ENCODE results near the gene TRIM41. TPM values are rescaled to one million over a fixed set of nuclear protein-coding genes. Genes with fewer than 3 reads are reported as not detected.
"Not testable (repeated sequence)": the region's sequence is repeated elsewhere in the genome, so short reads cannot be mapped to it uniquely, and the experiment has no call there.

The TRIM41 gene
- total RNA-seq, 2 donors from 2014 or later = 12.5 to 15.2 TPM

DNA sequence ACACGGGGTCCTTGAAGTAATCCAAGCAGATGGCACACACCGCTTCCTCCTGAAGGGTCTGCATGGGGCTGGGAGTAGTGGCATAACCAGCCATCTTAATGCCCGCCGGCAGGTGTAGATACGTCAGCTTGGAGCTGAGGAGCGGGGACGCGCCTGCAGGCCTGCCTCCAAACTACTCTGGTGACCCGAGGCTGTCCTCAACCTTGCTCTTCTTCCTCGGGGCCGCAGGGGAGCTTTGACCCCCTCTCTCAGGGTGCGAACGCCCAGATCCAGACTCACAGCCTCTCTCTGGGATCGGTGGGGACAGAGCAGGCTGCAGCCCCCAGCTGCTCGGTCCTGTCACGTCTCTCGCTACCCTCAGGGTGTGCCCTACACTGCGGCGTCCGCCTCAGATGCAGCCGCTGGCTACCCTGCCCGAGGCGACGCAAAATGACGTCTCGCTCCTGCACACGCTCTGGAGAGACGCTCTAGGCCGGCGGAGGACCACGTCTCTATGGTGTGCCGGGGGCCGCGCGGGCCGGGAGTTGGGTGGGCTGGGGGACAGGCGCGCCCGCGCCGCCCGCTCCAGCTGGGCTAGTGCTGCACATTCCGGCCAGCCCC is 37.7 kb downstream of the TRIM41 start, which contains the start of gene TRIM52:
Gene TRIM52 (minus strand): TSS at position 424 of the 600 bp plus-strand sequence. CDS start 330 bp downstream, at position 94.
- WGBS, 2 donors = 0% methylated on average over 7 to 42 of the region's 43 CpGs
- no peaks in the 10 kb centered on the region for H3K9me3 ChIP-seq
- no peaks in the 10 kb centered on the region for H3K36me3 ChIP-seq (replicated peaks in 1 of 2; ENCODE audit: insufficient read depth in 1 of 2, low read depth in 2 of 2)
- H3K27me3 ChIP-seq = no peaks in the 10 kb centered on the region
- intact Hi-C loops (cut with DNase I) = no loop called here
- peak within 1 kb of the TSS; percentile 96 to 97 (median 97) for H3K27ac ChIP-seq
- TF ChIP-seq POLR2A (IDR thresholded peaks at IDR 0.05) = peak; percentile 88 to 96 (median 95)
- peak in 3 of 7 experiments; percentile 16 to 19 (median 17) for TF ChIP-seq CTCF (IDR thresholded peaks at IDR 0.05)
- peaks cover 43% of the 10 kb centered on the region for H3K4me1 ChIP-seq
- peak within 1 kb of the TSS; percentile 72 to 97 for H3K4me3 ChIP-seq
- DNase-seq (peak; percentile 88 to 93 (median 92)), ATAC-seq (peak; percentile 93)

DNA sequence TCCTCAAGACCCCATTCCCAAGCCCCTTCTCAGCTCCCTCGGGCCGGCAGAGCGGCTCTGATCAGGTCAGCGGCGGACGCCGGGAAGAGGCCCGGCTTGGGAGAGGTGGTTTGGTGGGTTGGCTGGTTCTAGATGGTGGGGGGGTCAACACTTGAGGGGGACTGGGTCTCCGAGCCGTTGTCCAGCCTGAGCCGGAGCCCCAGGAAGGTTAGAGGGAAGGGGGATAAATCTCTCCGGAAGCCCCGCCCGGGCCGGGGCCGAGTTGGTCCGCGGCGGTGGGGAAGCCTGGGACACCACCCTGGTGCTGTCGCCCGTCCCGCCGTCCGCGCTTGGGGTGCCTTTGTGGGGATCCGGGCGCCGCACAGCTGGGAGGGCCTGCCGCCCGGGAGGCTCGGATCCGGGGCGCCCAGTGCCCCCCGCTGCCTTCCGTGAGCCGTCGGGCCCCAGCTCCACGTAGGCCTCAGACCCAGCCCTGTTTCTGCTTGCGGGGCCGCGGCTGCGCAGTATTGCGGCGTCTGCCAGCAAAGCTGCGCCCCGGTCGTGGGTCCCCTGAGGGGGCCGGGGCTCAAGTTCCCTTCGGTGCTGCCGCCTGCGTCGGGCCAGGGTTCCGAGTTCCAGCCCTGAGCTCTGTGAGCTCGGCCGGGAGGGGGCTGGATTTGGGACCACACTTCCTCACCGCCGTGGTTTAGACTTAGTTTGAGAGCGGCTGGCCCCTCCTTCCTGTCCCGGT is 38.4 kb downstream of the TRIM41 start:
- no peaks in the 10 kb centered on the region for H3K27me3 ChIP-seq
- TF ChIP-seq POLR2A (IDR thresholded peaks at IDR 0.05) (peak; percentile 31 to 64 (median 54)), CTCF (IDR thresholded peaks at IDR 0.05) (no peak)
- DNase-seq = peak; percentile 66 to 76 (median 71)
- no peaks in the 10 kb centered on the region for H3K9me3 ChIP-seq
- ATAC-seq = peak; percentile 72
- H3K36me3 ChIP-seq (replicated peaks in 1 of 2; ENCODE audit: insufficient read depth in 1 of 2, low read depth in 2 of 2) = no peaks in the 10 kb centered on the region
- intact Hi-C loops (cut with DNase I) = no loop called here
- peak overlapping the region; percentile 72 to 97 for H3K4me3 ChIP-seq
- 0% methylated on average over 7 to 40 of the region's 59 CpGs for WGBS, 2 donors
- H3K27ac ChIP-seq = peak overlapping the region; percentile 96 to 97 (median 97)
- peaks cover 36% of the 10 kb centered on the region for H3K4me1 ChIP-seq

GRCh38 chr5:181263633-181264032 is 40.6 kb downstream of the TRIM41 start:
- intact Hi-C loops (cut with DNase I) = no loop called here
- TF ChIP-seq CTCF (IDR thresholded peaks at IDR 0.05) = no peak
- TF ChIP-seq POLR2A (IDR thresholded peaks at IDR 0.05) = no peak

GRCh38 chr5:181265092-181265671 is 42.1 kb downstream of the TRIM41 start:
- Histone ChIP-seq H3K9me3 (no peaks in the 10 kb centered on the region), H3K4me3 (no peak overlapping the region), H3K4me1 (peaks cover 6% of the 10 kb centered on the region), H3K27me3 (no peaks in the 10 kb centered on the region), H3K36me3 (replicated peaks in 1 of 2; ENCODE audit: insufficient read depth in 1 of 2, low read depth in 2 of 2) (no peaks in the 10 kb centered on the region), H3K27ac (no peak overlapping the region)
- no peak for TF ChIP-seq CTCF (IDR thresholded peaks at IDR 0.05)
- no peak for TF ChIP-seq POLR2A (IDR thresholded peaks at IDR 0.05)
- 81 to 85% methylated on average over 18 of the region's 18 CpGs for WGBS, 2 donors
- DNase-seq (no peak), ATAC-seq (no peak)
- intact Hi-C loops (cut with DNase I) = no loop called here

More at GRCh38 chr5:181263633-181264032, 40.6 kb downstream of the TRIM41 start:
- Histone ChIP-seq H3K4me3 (no peak overlapping the region), H3K36me3 (replicated peaks in 1 of 2; ENCODE audit: insufficient read depth in 1 of 2, low read depth in 2 of 2) (no peaks in the 10 kb centered on the region), H3K4me1 (peaks cover 17% of the 10 kb centered on the region), H3K27ac (no peak overlapping the region), H3K9me3 (no peaks in the 10 kb centered on the region), H3K27me3 (no peaks in the 10 kb centered on the region)
- ATAC-seq = no peak
- 56 to 81% methylated on average over 5 of the region's 5 CpGs for WGBS, 2 donors
- no peak for DNase-seq

GRCh38 chr5:181267291-181267904 is 44.3 kb downstream of the TRIM41 start:
- DNase-seq; H3K27me3 ChIP-seq; H3K4me3 ChIP-seq; intact Hi-C loops (cut with DNase I); H3K4me1 ChIP-seq; H3K36me3 ChIP-seq (replicated peaks in 1 of 2; ENCODE audit: insufficient read depth in 1 of 2, low read depth in 2 of 2); ATAC-seq; H3K9me3 ChIP-seq; H3K27ac ChIP-seq: not testable (repeated sequence)
- 60 to 68% methylated on average over 8 of the region's 8 CpGs for WGBS, 2 donors

DNA sequence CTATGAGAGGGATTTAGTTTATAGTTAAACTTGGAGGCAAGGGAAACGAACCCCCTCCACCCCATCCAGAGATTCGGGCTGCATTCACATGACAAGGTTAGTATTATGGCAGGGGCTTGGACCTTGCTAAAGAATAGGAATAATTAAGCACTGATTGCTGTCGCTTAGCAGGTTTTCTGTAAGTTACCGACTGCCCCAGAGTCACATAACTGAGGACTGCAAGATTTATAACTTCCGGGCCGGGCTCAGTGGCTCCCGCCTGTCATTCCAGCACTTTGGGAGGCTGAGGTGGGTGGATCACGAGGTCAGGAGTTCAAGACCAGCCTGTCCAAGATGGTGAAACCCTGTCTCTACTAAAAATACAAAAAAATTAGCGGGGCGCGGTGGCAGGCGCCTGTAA is 44.8 kb downstream of the TRIM41 start:
- H3K9me3 ChIP-seq; H3K4me3 ChIP-seq; H3K36me3 ChIP-seq (replicated peaks in 1 of 2; ENCODE audit: insufficient read depth in 1 of 2, low read depth in 2 of 2); DNase-seq; H3K4me1 ChIP-seq; H3K27ac ChIP-seq; ATAC-seq; H3K27me3 ChIP-seq; intact Hi-C loops (cut with DNase I): not testable (repeated sequence)
- 69 to 73% methylated on average over 7 to 12 of the region's 12 CpGs for WGBS, 2 donors

Data from body of pancreas (tissue), 4 donors.